NCI-H1436 treated with DMSO at 0.1 percent for 48 hours (cell line): ENCODE measurements around the gene FRMPD3.

ENCODE experiments used
- DNase-seq: peaks from one replicate; lab custom pipeline; 2025; lab: John Stamatoyannopoulos, UW

The FRMPD3 gene

GRCh38 chrX:107480272-107480671 is 30.8 kb downstream of the FRMPD3 start:
- DNase-seq = no peak

GRCh38 chrX:107482046-107482445 is 32.6 kb downstream of the FRMPD3 start:
- no peak for DNase-seq

- peak; percentile 78 for DNase-seq
Observed at GRCh38 chrX:107484002-107484726, 34.7 kb downstream of the FRMPD3 start.

GRCh38 chrX:107485013-107485412 is 35.6 kb downstream of the FRMPD3 start:
- DNase-seq = no peak

GRCh38 chrX:107493141-107493540 is 43.7 kb downstream of the FRMPD3 start:
- DNase-seq = no peak

GRCh38 chrX:107496786-107497185 is 47.3 kb downstream of the FRMPD3 start:
- no peak for DNase-seq
